ENCODE measurements around the gene ACAA1. TPM values are rescaled to one million over a fixed set of nuclear protein-coding genes. Genes with fewer than 3 reads are reported as not detected.

ACAA1 gene
- total RNA-seq, 1 experiment from 2014 or later, result 49.0 TPM

GRCh38 chr3:38146504-38146903 lies 9.6 kb upstream of the ACAA1 start (continued):
- no peak for TF ChIP-seq CTCF (IDR thresholded peaks at IDR 0.05 in 2 of 3, conservative IDR thresholded peaks at IDR 0.05 in 1 of 3; ENCODE audit: borderline replicate concordance in 1 of 3, insufficient read depth in 1 of 3, low read depth in 2 of 3, low read length in 2 of 3)

GRCh38 chr3:38143511-38143910 lies 6.6 kb upstream of the ACAA1 start:
- DNase-seq (ENCODE audit: low read depth, low spot score), result no peak
- BruUV-seq (replicated peaks), result no TSS peak
- TF ChIP-seq ZFX (IDR thresholded peaks at IDR 0.05) (no peak), EZH2 (IDR thresholded peaks at IDR 0.05) (no peak), RAD21 (IDR thresholded peaks at IDR 0.05; ENCODE audit: low read depth) (no peak), ATF3 (IDR thresholded peaks at IDR 0.05) (no peak), ELF1 (IDR thresholded peaks at IDR 0.05; ENCODE audit: borderline replicate concordance, low read depth) (no peak), MAX (IDR thresholded peaks at IDR 0.05) (no peak), CBX3 (IDR thresholded peaks at IDR 0.05; ENCODE audit: low read depth) (no peak), JUND (IDR thresholded peaks at IDR 0.05) (no peak), SP1 (IDR thresholded peaks at IDR 0.05; ENCODE audit: low read depth) (no peak), SRF (IDR thresholded peaks at IDR 0.05; ENCODE audit: low read depth) (no peak), ZBTB33 (IDR thresholded peaks at IDR 0.05; ENCODE audit: extremely low read depth, insufficient replicate concordance, low read length) (no peak), FOSL1 (IDR thresholded peaks at IDR 0.05; ENCODE audit: low read depth) (no peak), ZNF274 (IDR thresholded peaks at IDR 0.05; ENCODE audit: low read depth, low read length) (no peak), POLR2AphosphoS5 (IDR thresholded peaks at IDR 0.05; ENCODE audit: low read depth, low read length) (no peak), YY1 (IDR thresholded peaks at IDR 0.05; ENCODE audit: extremely low read depth, insufficient replicate concordance, low read depth, low read length) (no peak), TCF7L2 (IDR thresholded peaks at IDR 0.05; ENCODE audit: borderline replicate concordance, extremely low read depth, insufficient read depth, insufficient read length) (no peak)
- H4K20me1 ChIP-seq (ENCODE audit: insufficient read depth), result no peaks in the 10 kb centered on the region
- H3K4me3 ChIP-seq (replicated peaks in 1 of 2; ENCODE audit: low read depth in 1 of 2, low read length in 2 of 2), result no peak overlapping the region
- peaks cover 8 to 30% of the 10 kb centered on the region in 2 experiments for H3K4me1 ChIP-seq (ENCODE audit: control insufficient read depth in 1 of 2, insufficient read depth in 2 of 2, low read length in 2 of 2)
- no peaks in the 10 kb centered on the region for H3K9me2 ChIP-seq (ENCODE audit: insufficient read depth)
- no peak overlapping the region for H3K4me2 ChIP-seq (ENCODE audit: low read length)
- ChIA-PET POLR2A (no interaction called here), CTCF (no interaction called here), RAD21 (ENCODE audit: low non-redundant PET in 1 of 2, low total read pairs in 2 of 2, uncharacterized antibody in 2 of 2, unreplicated experiment in 2 of 2) (no interaction called here)
- H3K79me2 ChIP-seq (ENCODE audit: insufficient read depth, low read length), result no peaks in the 10 kb centered on the region; the same call in 1 of the 2 replicates
- H3K36me3 ChIP-seq (ENCODE audit: control insufficient read depth in 1 of 2, insufficient read depth in 2 of 2, low read length in 2 of 2), result peaks cover 0 to 4% of the 10 kb centered on the region in 2 experiments; a peak in 1 of 4 replicates
- no peak overlapping the region for H3K27ac ChIP-seq (ENCODE audit: low read depth, low read length)
- peaks cover 0 to 9% of the 10 kb centered on the region in 2 experiments; a peak in 1 of 4 replicates for H3K9me3 ChIP-seq (ENCODE audit: control insufficient read depth in 1 of 2, insufficient read depth in 1 of 2, low read depth in 1 of 2, low read length in 2 of 2)
- no peak for ATAC-seq
- H3K27me3 ChIP-seq (ENCODE audit: insufficient read depth, low read length), result no peaks in the 10 kb centered on the region
- intact Hi-C loops (cut with micrococcal nuclease), result no loop called here
- H2AFZ ChIP-seq (ENCODE audit: low read depth, low read length, poor library complexity, severe bottlenecking), result no peak overlapping the region
- H3K9ac ChIP-seq (ENCODE audit: low read length), result no peak overlapping the region
